GM20431 (cell line): ENCODE results near the gene SLC52A3.
"Not testable (repeated sequence)": the region's sequence is repeated elsewhere in the genome, so short reads cannot be mapped to it uniquely, and the experiment has no call there.

ENCODE experiments used
- in situ Hi-C: fragments of 300-500 bp; cut with MseI, MboI; formaldehyde crosslinking; loops from one replicate; pipeline ENCODE4 v1.15.0; 2020; ENCODE audit warnings: low sequenced_read_pairs; ENCODE audit not compliant: unreplicated experiment

The SLC52A3 gene

GRCh38 chr20:732727-733126, 35.6 kb downstream of the SLC52A3 start:
- in situ Hi-C loops: no loop called here

DNA sequence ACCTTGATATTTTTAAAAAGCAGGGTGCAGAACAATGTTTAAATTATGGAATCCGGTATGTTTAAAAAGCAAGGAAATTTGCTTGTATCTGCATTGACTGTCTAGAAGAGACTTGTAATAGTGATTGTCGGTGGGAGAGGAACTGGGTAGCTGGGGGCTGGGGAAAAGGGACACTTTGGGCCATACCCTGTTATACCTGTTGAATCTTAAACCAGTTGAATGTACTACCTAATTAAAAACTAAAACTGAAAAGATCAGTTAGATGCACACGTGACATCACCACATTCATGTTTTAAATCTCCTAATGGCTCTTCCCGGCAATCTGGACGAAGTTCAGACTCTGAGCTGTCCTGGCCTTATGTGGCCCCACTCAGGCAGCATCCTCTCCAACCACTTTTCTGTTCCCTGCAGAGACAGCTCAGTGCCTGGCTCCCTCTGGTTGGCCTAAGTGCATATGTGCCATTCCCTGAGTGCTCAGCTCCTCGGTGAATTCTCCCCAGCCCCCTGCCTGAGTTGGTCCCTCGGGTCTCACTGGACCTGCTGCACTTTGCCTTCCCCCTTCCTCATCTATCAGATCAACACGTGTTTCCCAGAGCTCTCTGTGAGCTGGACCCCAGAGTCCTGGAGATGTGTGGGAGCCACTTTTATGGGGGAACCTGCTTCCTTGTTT, 36.3 kb downstream of the SLC52A3 start:
- in situ Hi-C loops: no loop called here

- in situ Hi-C loops: no loop called here
Observed at GRCh38 chr20:730005-730404, 38.3 kb downstream of the SLC52A3 start.

DNA sequence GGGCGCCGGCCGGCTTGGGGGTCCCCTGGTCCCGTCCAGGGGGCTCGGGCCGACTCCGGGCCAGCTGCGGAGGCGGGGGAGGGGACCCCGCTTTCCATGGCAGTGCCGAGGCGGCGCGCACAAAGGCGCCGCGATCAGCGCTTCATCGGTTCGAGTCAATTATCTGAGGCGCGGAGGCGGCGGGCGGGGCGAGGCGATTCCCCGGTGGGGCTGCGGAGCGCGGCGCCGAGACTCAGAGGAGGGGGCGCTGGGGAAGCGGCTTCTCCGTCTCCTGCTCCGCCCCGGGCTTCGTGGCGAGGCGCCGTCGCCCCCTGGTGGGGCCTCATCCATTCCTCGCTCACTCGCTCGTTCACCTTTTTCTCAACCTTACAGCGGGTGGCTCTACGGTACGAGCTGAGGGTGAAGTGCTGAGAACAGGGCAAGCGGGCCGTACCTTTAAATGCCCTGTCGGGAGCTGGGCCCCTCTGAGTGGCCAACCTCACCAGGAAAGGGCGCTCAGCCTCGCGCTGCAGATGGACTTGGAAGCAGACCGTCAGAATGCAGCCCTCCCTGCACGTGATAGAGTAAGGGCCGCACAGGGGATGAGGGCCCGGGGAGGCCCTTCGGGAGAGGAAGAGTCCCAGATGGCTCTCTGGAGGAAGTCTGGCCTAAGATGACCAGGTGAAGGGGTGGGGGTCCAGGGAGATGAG, 39.9 kb downstream of the SLC52A3 start:
- in situ Hi-C loops: no loop called here

GRCh38 chr20:726160-726559, 42.1 kb downstream of the SLC52A3 start:
- in situ Hi-C loops: no loop called here

GRCh38 chr20:725491-725890, 42.8 kb downstream of the SLC52A3 start:
- in situ Hi-C loops: no loop called here

DNA sequence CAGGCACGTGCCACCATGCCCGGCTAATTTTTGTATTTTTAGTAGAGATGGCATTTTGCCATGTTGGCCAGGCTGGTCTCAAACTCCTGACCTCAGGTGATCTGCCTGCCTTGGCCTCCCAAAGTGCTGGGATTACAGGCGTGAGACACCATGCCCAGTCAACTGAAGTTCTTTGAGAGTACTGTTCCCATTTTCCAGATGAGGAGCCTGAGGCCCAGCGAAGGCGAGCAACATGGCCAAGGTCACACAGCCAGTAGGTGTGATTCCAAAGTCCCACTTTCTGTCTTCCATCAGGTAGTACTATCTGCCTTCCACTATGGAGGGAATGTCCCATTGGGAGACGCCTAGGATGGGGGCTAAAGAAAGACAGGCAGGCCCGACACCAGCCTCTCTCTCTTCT, 43.5 kb downstream of the SLC52A3 start:
- in situ Hi-C loops: not testable (repeated sequence)

DNA sequence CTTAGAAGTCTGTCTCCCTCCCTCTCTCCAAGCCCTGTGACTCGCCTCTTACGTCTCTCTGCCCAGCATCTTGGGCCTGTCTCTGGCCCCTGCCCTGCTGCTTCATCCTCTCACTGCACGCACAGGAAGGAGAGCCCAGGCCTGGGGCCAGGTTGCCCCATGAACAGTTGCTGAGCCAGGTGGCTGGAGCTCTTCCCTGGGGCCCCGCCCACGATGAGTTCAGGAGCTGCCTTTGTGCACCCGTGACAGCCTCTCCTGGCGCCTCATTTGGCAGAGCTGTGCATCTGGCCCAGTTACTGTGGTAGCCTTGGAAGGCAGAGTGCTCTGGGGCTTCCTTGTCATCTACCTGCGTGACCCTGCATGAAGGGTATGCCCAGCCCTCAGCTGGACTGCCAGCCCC, 44.5 kb downstream of the SLC52A3 start:
- in situ Hi-C loops: no loop called here

GRCh38 chr20:722822-723644, 45.3 kb downstream of the SLC52A3 start:
- in situ Hi-C loops: no loop called here

DNA sequence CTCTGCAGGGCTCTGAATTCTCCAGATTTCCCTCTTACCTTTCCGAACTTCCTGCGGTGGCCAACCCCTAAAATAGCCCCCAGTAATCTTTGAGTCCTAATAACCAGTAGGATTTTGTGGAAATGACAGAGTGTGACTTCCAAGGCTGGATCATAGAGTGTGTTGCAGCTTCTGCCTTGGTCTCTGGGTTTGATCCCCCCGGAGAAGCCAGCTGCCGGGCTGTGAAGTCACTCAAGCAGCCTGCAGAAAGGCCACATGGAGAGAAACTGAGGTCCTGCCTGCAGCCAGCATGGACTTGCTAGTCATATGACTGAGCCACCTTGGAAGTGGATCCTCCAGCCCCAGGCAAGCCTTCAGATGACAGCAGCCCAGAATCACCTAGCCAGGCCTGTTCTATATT, 46.4 kb downstream of the SLC52A3 start:
- in situ Hi-C loops: no loop called here

- in situ Hi-C loops: no loop called here
Observed at GRCh38 chr20:719816-720215, 48.5 kb downstream of the SLC52A3 start.

- in situ Hi-C loops: no loop called here
Observed at GRCh38 chr20:719068-719467, 49.2 kb downstream of the SLC52A3 start.

DNA sequence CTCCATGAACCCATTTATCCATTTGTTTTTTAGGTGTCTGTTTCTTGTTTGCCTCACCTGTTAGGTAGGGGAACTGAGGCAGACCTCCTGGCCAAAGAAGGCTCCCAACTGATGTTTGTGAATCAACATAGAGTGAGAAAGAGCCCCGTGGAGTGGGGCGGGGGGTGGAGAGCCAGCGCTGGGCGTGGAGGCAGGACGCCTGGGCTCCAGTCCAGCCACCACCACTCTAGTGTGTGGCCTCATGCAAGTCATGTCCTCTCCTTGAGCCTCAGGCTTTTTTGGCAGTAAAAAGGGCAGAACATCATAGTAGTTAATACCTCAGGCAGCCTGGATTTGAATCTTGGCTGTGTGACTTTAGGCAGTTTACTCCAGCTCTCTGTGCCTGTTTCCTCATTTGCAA, 50.5 kb downstream of the SLC52A3 start:
- in situ Hi-C loops: no loop called here

DNA sequence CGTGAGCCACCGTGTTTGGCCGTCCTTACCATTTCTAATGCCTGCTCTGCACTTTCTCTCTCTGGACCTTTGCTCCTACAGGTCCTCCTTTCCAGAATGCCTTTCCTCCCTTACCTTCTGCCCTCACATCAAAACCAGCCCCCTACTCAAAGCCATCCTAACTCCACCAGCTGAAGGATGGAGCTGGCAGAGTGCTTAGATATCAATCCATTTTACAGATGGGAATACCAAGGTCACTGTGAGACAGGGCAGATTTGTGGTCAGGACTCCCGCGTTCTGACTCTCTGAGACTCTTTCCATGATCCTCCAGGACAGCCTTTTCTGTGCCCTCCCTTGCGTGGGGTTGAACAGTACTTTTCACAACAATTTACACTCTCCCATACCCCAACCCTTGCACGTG, 51.0 kb downstream of the SLC52A3 start:
- in situ Hi-C loops: no loop called here

DNA sequence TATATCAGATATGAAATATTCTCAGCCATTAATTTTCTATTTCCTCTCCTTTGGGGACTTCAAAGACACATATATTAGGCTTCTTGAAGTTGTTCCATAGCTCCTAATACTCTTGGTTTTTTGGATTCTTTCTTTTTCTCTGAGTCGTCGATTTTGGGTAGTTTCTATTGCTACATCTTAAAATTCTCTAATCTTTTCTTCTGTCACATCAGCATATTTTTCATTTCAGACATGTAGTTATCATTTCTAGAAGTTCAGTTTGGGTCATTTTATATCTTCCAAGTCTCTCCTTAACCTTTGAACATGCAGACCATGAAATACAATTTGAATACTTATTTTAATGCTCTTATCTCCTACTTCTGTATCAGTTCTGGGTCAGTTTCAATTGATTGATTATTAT, 53.8 kb downstream of the SLC52A3 start:
- in situ Hi-C loops: no loop called here

DNA sequence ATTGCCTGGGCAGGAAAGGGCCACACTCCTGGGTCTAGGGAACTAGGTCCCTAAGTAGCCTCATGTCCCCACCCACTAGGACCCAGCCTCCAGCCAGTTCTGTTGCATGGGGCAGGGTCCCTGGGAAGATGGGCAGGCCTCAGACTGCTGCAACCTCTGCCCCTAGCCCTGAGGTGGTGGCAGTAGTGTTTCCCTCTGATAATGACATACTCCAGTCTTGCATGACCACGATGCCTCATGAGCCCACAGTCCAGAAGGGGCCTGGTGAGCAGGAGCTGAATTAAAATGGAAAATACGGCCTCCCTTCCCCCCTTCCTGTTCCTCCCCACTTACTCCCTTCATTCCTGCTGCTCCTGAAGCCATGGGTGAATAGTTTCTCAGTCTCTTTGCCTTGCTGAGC, 56.7 kb downstream of the SLC52A3 start:
- in situ Hi-C loops: no loop called here

- in situ Hi-C loops: no loop called here
Observed at GRCh38 chr20:710780-711450, 57.4 kb downstream of the SLC52A3 start.
